Activated CD8-positive, alpha-beta memory T cell treated with anti-CD3 and anti-CD28 coated beads, Interleukin-2, amount 10 ng/mL, durations not matched to agents 7 days and 5 days (primary cell): ENCODE results near the gene FLACC1. TPM values are rescaled to one million over a fixed set of nuclear protein-coding genes. Genes with fewer than 3 reads are reported as not detected.
"Not testable (repeated sequence)": the region's sequence is repeated elsewhere in the genome, so short reads cannot be mapped to it uniquely, and the experiment has no call there.

Source experiments
- ATAC-seq: fragments of 150-1000 bp; cut with Tn5 transposase; one replicate; pipeline ENCODE4 v1.10.0; 2021; ENCODE audit warnings: moderate library complexity
- CTCF ChIA-PET: fragments of 350-600 bp; sonication (Branson Sonifier 250); formaldehyde crosslinking; loops from one replicate; lab custom pipeline; 2021; ENCODE audit warnings: antibody characterized with exemption; lab: Charles Lee
- DNase-seq: peaks from one replicate; pipeline ENCODE4 v3.0.0-alpha.2; 2020
- H3K27ac Mint-ChIP-seq: one replicate; pipeline ENCODE4 v1.8.0; 2021; ENCODE audit warnings: mild to moderate bottlenecking, mixed read lengths
- H3K27me3 Mint-ChIP-seq: one replicate; pipeline ENCODE4 v1.8.0; 2021; ENCODE audit warnings: mixed read lengths
- H3K36me3 Mint-ChIP-seq: one replicate; pipeline ENCODE4 v1.8.0; 2021; ENCODE audit warnings: mild to moderate bottlenecking, mixed read lengths
- H3K4me1 Mint-ChIP-seq: one replicate; pipeline ENCODE4 v1.8.0; 2021; ENCODE audit warnings: mixed read lengths
- H3K4me3 Mint-ChIP-seq: one replicate; pipeline ENCODE4 v1.8.0; 2021; ENCODE audit warnings: mild to moderate bottlenecking, moderate library complexity, mixed read lengths
- H3K9me3 Mint-ChIP-seq: one replicate; pipeline ENCODE4 v1.8.0; 2022; ENCODE audit warnings: low read depth, mixed read lengths
- total RNA-seq, 2 experiments: library from RNA; stranded (reverse); gene quantifications; one replicate each; pipeline ENCODE4 v1.2.3, GENCODE V29; 2021

FLACC1 gene
- total RNA-seq, 2 experiments from 2014 or later, result 0.98 to 1.3 TPM

DNA sequence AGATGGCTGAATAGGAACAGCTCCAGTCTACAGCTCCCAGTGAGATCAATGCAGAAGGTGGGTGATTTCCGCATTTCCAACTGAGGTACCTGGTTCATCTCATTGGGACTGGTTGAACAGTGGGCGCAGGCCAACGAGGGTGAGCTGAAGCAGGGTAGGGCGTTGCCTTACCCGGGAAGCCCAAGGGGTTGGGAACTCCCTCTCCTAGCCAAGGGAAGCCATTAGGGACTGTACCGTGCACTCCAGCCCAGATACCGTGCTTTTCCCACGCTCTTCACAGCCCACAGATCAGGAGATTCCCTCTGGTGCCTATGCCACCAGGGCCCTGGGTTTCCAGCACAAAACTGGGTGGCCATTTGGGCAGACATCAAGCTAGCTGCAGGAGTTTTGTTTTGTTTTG lies 12.2 kb upstream of the FLACC1 start:
- not testable (repeated sequence) for ATAC-seq, H3K4me3 Mint-ChIP-seq, H3K4me1 Mint-ChIP-seq, H3K27me3 Mint-ChIP-seq, H3K27ac Mint-ChIP-seq, DNase-seq
- Mint-ChIP-seq H3K36me3 (peaks cover 70% of the 10 kb centered on the region), H3K9me3 (peaks cover 13% of the 10 kb centered on the region)
- CTCF ChIA-PET, result interaction anchor here (1.4 kb wide), 1 partner anchor 8 kb away, joined by 3 read pairs; no protein-coding TSS in a partner anchor

DNA sequence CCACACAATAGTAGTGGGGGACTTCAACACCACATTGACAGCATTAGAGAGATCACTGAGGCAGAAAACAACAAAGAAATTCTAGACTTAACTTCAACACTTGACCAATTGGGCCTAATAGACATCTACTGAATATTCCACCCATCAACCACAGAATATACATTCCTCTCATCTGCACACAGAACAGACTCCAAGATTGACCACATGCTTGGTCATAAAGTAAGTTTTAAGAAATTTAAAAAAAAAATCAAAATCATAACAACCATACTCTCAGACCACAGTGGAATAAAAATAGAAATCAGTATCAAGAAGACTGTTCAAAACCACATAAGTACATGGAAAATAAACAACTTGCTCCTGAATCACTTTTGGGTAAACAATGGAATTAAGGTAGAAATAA lies 9.0 kb upstream of the FLACC1 start:
- ATAC-seq (no peak), DNase-seq (no peak)
- Mint-ChIP-seq H3K36me3 (peaks cover 63% of the 10 kb centered on the region), H3K27ac (no peak overlapping the region), H3K27me3 (no peaks in the 10 kb centered on the region), H3K9me3 (peaks cover 13% of the 10 kb centered on the region), H3K4me3 (no peak overlapping the region), H3K4me1 (peaks cover 16% of the 10 kb centered on the region)
- CTCF ChIA-PET, result interaction anchor here (1.4 to 3.0 kb wide), 2 partner anchors 92 to 133 kb away, joined by 4 to 38 read pairs; no protein-coding TSS in a partner anchor

DNA sequence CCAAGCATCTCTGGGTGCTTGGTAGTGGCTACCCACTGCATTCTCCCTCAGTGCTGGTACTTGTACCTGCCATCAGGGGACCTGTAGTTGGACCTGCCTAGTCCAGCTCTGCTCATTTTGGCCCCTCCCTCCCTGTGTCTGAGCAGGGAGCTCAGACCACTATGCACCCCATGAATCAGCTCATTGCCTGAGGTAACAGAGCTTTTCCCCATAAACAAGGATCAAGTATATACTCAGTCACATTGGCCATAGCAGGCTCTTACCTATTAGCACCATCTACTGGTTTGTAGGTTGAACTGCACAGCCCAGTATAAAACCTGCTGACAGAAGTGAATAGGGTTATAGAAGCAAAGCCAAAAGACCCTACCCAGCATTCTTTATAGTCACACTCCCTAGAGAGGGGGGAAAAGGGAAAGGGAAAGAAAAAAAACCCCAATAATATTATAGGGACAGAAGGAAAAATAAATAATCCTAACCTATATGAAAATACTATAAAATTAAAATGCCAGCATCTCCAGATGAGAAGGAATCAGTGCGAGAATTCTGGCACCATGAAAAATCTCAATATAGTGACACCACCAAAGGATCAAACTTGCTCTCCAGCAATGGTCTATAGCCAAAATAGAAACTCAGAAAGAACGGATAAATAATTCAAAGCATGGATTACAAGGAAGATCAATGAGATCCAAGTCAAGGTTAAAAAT lies 6.9 kb upstream of the FLACC1 start:
- Mint-ChIP-seq H3K9me3 (peaks cover 13% of the 10 kb centered on the region), H3K4me3 (no peak overlapping the region), H3K4me1 (peaks cover 25% of the 10 kb centered on the region), H3K36me3 (peaks cover 59% of the 10 kb centered on the region), H3K27me3 (no peaks in the 10 kb centered on the region), H3K27ac (peak overlapping the region; percentile 78)
- peak; percentile 45 for DNase-seq
- CTCF ChIA-PET, result interaction anchor here (0.6 to 3.3 kb wide), 25 partner anchors 12 to 400 kb away, joined by 3 to 38 read pairs (median 5); partner anchors contain the start of genes CASP10, CASP8, ORC2 and TMEM237
- ATAC-seq, result peak; percentile 82

DNA sequence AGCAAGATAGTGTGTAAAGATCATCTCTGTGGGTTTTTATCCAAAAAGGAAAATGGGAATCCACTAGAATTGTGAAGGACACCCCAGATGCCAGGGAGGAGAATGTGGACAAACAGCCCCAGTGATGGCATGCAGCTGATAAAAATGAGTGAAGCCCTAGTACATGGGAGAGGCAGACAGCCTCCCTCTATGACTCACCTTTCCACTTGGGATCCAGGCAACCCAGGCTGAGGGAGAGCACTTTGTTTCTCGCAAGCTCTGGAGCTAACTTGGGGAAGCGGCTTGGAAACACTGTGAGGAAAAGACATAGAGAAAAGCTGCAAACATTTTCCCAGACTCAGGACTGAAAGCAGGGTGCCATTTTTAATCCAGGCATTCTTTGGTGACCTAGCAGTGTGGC lies 5.3 kb upstream of the FLACC1 start:
- Mint-ChIP-seq H3K4me3 (no peak overlapping the region), H3K27me3 (no peaks in the 10 kb centered on the region), H3K36me3 (peaks cover 48% of the 10 kb centered on the region), H3K4me1 (peaks cover 30% of the 10 kb centered on the region), H3K27ac (no peak overlapping the region), H3K9me3 (peaks cover 10% of the 10 kb centered on the region)
- CTCF ChIA-PET, result interaction anchor here (0.9 to 3.3 kb wide), 8 partner anchors 13 to 179 kb away, joined by 3 to 23 read pairs (median 4); partner anchors contain the start of genes CASP10 and CASP8
- ATAC-seq (no peak), DNase-seq (no peak)

DNA sequence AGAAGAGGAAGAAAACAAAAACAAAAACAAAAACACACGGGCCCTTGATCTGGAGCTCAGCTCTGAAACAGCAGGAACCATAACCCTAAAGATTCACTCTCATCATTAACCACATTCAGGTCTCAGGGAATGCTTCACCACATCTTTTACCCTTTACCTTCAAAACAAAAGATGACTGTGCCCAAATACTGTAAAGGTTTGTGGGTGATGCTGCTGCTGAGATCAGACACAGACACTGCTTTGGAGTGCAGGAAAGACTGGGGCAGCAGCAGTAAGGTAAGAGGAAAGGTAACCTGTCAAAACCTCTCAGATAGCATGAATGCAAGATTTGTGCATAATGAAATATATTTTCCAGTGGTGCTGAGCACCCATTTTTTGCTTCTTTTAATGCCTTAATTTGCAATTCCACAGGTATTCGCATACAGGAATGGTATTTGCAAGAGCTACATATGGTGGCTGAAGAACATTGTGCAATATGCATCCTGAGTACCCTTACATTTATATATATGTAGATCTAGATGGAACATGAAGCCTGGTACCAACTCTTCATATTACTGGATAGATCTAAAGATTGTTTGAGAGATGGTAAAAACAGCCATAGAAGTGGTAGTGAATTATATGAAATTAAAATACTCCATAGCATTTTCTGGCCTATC lies 4.1 kb upstream of the FLACC1 start:
- Mint-ChIP-seq H3K9me3 (peaks cover 2% of the 10 kb centered on the region), H3K27me3 (no peaks in the 10 kb centered on the region), H3K27ac (no peak overlapping the region), H3K4me3 (no peak overlapping the region), H3K36me3 (peaks cover 37% of the 10 kb centered on the region), H3K4me1 (peaks cover 30% of the 10 kb centered on the region)
- DNase-seq (no peak), ATAC-seq (no peak)
- CTCF ChIA-PET, result interaction anchor here (0.6 to 1.2 kb wide), 4 partner anchors 12 to 537 kb away, joined by 3 read pairs; partner anchors contain the start of gene CASP10

DNA sequence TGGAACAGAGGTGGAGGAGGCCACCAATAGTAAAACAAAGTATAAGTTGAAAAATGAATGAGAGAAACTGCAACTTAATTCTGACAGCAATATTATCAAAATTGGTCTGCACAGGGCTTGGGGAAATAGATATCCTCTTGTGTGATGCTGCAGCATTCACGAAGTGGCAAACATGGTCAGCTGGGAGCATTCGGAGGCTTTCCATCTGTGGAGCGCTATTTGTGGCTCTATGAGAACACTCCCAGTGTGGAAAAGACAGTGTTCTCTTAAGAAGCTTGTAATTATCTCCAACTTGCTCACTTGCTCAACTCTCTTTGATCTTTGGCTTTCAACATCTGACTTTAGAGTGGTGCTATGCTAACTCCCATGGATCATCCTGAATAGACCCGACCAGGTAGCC lies 3.1 kb upstream of the FLACC1 start:
- CTCF ChIA-PET, result interaction anchor here (1.0 to 1.2 kb wide), 2 partner anchors 93 to 177 kb away, joined by 3 read pairs; partner anchors contain the start of gene CASP10
- H3K4me3 Mint-ChIP-seq, result no peak overlapping the region
- H3K9me3 Mint-ChIP-seq, result no peaks in the 10 kb centered on the region
- ATAC-seq (no peak), DNase-seq (no peak)
- H3K27me3 Mint-ChIP-seq, result no peaks in the 10 kb centered on the region
- H3K4me1 Mint-ChIP-seq, result peaks cover 30% of the 10 kb centered on the region
- no peak overlapping the region for H3K27ac Mint-ChIP-seq
- peaks cover 30% of the 10 kb centered on the region for H3K36me3 Mint-ChIP-seq

DNA sequence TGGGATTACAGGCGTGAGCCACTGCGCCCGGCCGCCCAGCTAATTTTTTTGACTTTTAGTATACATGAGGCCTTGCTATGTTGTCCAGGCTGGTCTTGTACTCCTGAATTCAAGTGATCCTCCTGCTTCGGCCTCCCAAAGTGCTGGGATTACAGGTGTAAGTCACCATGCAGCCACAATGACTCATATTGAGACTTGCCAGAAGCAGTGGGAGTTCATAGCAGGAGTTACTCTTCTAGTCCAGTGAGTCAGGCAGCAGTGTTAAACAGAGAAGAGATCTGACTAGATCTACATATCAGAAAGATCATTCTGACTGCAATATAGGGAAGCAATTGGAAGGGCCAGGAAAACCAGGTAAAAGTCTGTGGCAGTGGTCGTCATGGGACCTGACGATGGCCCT lies 1.5 kb upstream of the FLACC1 start:
- peaks cover 23% of the 10 kb centered on the region for H3K36me3 Mint-ChIP-seq
- CTCF ChIA-PET, result no interaction called here
- H3K27ac Mint-ChIP-seq, result no peak overlapping the region
- H3K9me3 Mint-ChIP-seq, result no peaks in the 10 kb centered on the region
- DNase-seq (peak; percentile 52), ATAC-seq (peak; percentile 76)
- peaks cover 26% of the 10 kb centered on the region for H3K4me1 Mint-ChIP-seq
- H3K4me3 Mint-ChIP-seq, result no peak overlapping the region
- H3K27me3 Mint-ChIP-seq, result no peaks in the 10 kb centered on the region

DNA sequence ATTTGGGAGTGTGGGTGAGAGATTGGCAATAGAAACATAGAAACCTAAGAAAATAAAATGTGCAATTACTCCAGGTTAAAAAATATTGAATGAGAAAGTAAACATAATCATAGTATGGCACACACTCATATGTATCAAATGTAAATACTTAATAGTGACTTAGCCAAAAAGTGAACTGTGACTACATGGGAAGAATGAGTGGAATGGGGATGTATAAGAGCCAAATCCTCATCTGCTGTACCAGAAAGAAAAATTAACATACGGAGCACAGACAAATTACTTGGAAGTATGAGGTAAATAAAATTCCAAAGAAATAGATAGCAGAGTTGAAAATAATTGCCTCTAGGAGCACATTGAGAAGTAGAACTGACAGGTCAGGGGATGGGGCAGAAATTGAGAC lies 4.0 kb downstream of the FLACC1 start:
- Mint-ChIP-seq H3K36me3 (peaks cover 4% of the 10 kb centered on the region), H3K27me3 (no peaks in the 10 kb centered on the region), H3K9me3 (no peaks in the 10 kb centered on the region), H3K4me3 (no peak overlapping the region), H3K4me1 (no peaks in the 10 kb centered on the region), H3K27ac (no peak overlapping the region)
- CTCF ChIA-PET, result no interaction called here
- ATAC-seq, result no peak
- DNase-seq, result no peak

DNA sequence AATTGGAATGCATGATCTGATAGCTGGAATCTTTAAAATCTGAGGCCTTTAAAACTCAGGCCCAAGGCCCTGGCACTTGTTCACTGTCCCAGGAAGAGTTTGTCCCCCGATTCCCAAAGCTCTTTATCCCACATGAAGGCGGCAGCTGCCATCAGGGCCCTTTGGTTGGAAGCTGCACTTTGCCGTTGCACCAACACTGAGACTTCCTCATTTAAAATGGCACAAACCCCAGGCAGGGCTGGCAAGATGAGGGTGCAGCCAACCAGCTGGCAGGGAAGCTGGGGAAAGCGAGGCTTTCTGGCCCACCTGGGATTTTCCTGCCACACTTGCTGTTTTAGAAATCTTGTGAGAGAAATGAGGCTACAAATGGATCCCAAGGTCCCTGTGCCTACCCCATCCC lies 6.3 kb downstream of the FLACC1 start:
- DNase-seq, result no peak
- H3K9me3 Mint-ChIP-seq, result no peaks in the 10 kb centered on the region
- H3K4me3 Mint-ChIP-seq, result no peak overlapping the region
- CTCF ChIA-PET, result interaction anchor here (0.6 to 2.6 kb wide), 2 partner anchors 14 to 1130 kb away, joined by 3 to 14 read pairs; no protein-coding TSS in a partner anchor
- peaks cover 4% of the 10 kb centered on the region for H3K36me3 Mint-ChIP-seq
- H3K4me1 Mint-ChIP-seq, result no peaks in the 10 kb centered on the region
- no peaks in the 10 kb centered on the region for H3K27me3 Mint-ChIP-seq
- H3K27ac Mint-ChIP-seq, result no peak overlapping the region
- no peak for ATAC-seq

DNA sequence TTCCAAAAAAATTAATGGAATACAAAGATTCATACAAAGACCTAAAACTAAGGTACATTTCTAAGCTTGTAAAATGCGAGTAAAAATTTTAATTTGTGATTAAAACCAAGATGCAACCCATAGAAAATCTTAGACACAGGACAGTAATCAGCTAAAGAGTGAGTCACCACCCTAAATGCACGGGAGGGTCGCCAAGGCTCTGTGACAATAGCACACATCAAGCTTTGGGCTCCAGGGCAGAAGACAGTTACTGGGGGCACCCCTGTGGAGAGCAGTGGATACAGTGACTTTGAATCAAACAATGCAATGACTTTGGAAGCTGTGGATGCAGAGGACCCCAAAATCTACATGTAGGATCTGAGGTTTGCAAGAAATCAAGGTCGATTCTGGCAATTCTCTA lies 7.5 kb downstream of the FLACC1 start:
- Mint-ChIP-seq H3K27ac (no peak overlapping the region), H3K27me3 (no peaks in the 10 kb centered on the region), H3K36me3 (peaks cover 6% of the 10 kb centered on the region), H3K9me3 (no peaks in the 10 kb centered on the region), H3K4me1 (peaks cover 2% of the 10 kb centered on the region), H3K4me3 (no peak overlapping the region)
- DNase-seq (no peak), ATAC-seq (no peak)
- CTCF ChIA-PET, result interaction anchor here (1.3 kb wide), 1 partner anchor 12 kb away, joined by 3 read pairs; no protein-coding TSS in a partner anchor

DNA sequence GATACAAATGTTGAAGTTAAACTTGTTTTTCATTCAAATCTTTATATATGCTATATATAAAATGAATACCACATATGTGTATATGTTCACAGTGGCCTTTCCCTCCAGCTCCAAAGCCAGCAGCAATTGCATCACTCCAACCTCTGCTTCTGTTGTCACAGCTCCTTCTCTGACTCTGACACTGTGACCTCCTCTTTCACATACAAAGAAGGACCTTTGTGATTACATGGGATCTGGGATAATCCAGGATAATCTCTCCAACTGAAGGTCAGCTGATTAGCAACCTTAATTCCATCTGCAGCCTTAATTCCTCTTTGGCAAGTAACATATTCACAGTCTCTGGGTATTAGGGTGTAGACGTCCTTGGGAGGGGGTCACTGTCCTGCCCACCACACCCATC lies 8.4 kb downstream of the FLACC1 start:
- H3K4me1 Mint-ChIP-seq, result peaks cover 2% of the 10 kb centered on the region
- CTCF ChIA-PET, result no interaction called here
- H3K4me3 Mint-ChIP-seq, result no peak overlapping the region
- no peaks in the 10 kb centered on the region for H3K27me3 Mint-ChIP-seq
- no peak for ATAC-seq
- no peak for DNase-seq
- peaks cover 9% of the 10 kb centered on the region for H3K36me3 Mint-ChIP-seq
- H3K9me3 Mint-ChIP-seq, result no peaks in the 10 kb centered on the region
- H3K27ac Mint-ChIP-seq, result no peak overlapping the region

DNA sequence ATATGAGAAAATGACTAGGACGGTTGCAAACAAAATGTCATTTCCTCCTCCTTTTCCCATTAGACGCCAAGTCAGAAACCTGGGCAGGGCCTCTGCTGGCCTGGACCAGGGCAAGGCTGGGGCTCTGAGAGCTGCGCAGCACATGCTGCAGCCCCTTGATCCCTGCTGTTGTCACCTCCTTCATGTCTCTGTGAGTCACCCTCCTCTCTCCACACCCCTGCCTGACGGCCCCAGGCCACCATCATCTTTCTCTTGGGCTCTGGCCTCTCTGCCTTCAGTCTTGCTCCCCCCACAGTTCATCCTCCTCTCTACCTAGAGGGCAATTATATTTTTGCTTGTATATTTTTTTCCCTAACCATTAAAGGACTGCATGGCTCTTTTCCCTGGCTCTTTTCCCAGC lies 10.0 kb downstream of the FLACC1 start:
- Mint-ChIP-seq H3K4me1 (peaks cover 2% of the 10 kb centered on the region), H3K27me3 (no peaks in the 10 kb centered on the region), H3K36me3 (peaks cover 22% of the 10 kb centered on the region), H3K27ac (no peak overlapping the region), H3K9me3 (no peaks in the 10 kb centered on the region), H3K4me3 (no peak overlapping the region)
- DNase-seq (no peak), ATAC-seq (no peak)
- CTCF ChIA-PET, result interaction anchor here (1.4 kb wide), 1 partner anchor 16 kb away, joined by 4 read pairs; no protein-coding TSS in a partner anchor

DNA sequence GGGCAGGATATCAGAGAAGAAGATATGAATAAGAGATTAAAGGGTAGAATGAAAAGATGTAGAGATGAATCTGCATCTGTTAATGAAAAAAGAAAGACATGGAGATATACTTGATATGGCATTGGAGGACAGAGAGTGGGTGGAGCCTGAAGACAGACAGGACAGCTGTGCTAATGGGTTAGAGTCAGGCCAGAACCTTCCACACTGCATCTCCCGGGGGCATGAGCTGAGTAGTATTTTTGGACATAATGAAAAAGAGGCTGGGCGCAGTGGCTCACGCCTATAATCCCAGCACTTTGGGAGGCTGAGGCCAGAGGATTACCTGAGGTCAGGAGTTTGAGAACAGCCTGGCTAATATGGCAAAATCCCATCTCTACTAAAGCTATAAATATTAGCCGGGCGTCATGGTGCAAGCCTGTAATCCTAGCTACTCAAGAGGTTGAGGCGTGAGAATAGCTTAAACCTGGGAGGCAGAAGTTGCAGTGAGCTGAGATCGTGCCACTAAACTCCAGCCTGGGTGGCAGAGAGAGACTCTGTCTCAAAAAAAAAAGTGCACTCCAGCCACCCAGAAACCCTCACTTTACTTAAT lies 11.4 kb downstream of the FLACC1 start:
- DNase-seq, result no peak
- Mint-ChIP-seq H3K9me3 (peaks cover 2% of the 10 kb centered on the region), H3K36me3 (peaks cover 31% of the 10 kb centered on the region), H3K4me1 (peaks cover 5% of the 10 kb centered on the region), H3K27ac (no peak overlapping the region), H3K27me3 (no peaks in the 10 kb centered on the region), H3K4me3 (no peak overlapping the region)
- no peak for ATAC-seq
- CTCF ChIA-PET, result no interaction called here
